PC-9 (cell line): ENCODE data around the gene MAN1A2.

Experiments
- CTCF ChIP-seq: fragments of 200-600 bp; sonication (generic); conservative IDR thresholded peaks from 2 replicates; pipeline ENCODE4 v1.6.1; 2017; ENCODE audit warnings: mixed run types, antibody characterized with exemption, mild to moderate bottlenecking, moderate library complexity
- EZH2 ChIP-seq: fragments of 200-600 bp; sonication (generic); IDR thresholded peaks from 2 replicates; pipeline ENCODE4 v1.8.0; 2017; ENCODE audit warnings: antibody characterized with exemption, low read depth

- TF ChIP-seq CTCF (no peak), EZH2 (no peak)
Measured at GRCh38 chr1:117392771-117393170, 25.5 kb downstream of the MAN1A2 start.
